GM21447 (cell line): ENCODE data around the gene HORMAD2.
"Not testable (repeated sequence)": the region's sequence is repeated elsewhere in the genome, so short reads cannot be mapped to it uniquely, and the experiment has no call there.

Experiments used
- ATAC-seq: cut with Tn5 transposase; IDR thresholded peaks from one replicate; pipeline ENCODE4 v1.9.1; 2021; ENCODE audit not compliant: unreplicated experiment

Gene HORMAD2

DNA sequence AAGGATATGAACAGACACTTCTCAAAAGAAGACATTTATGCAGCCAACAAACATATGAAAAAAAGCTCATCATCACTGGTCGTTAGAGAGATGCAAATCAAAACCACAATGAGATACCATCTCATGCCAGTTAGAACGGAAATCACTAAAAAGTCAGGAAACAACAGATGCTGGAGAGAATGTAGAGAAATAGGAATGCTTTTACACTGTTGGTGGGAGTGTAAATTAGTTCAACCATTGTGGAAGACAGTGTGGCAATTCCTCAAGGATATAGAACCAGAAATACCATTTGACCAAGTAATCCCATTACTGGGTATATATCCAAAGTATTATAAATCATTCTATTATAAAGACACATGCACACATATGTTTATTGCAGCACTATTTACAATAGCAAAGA, 20.5 kb downstream of the HORMAD2 start:
- not testable (repeated sequence) for ATAC-seq

DNA sequence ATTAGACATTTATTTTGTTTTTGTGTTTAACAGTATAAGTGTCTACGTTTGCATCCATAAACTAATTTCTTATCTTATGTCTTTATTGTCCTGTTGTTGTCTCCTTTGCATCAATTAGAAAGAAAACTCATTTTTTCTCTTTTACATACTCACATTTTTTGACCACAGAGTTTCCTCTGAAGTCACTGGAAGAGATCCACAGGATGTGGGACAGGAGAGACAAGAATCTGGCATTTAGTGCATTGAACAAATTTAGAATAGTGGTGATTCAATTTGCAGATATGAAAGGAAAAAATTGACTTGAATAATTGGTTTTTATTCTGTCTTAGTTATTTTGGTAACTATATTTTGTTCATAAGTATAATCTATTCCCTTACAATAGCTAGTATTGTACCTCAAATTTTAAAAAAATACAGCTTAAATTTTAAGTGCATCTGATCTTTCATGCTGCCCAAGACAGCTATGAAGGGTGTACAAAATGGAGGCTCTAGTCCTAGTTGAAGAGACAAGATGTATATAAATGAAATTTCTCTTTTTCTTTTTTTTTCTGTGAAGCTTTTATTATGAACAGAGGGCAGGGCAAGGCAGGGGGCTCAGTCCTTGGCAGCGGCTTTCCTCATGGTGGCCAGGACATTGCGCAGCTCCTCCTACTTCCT, 24.4 kb downstream of the HORMAD2 start:
- ATAC-seq, result no peak

DNA sequence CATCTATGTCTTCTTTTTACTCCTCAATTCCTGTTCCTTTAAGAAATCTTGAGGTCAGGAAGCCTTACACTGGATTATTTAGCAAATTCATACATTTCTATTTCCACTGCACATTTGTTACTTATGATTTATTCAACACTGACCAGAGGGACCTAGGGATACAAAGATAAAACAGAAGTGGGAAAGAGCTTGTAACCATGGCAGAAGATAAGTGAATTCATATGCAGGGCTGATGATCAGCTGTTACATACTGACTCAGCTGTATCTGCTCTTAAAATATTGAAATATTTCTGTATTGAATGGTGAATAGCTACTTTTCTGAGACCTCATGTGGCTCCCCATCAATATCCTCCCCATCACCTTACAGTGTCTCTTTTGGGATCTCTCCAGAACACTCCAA, 25.2 kb downstream of the HORMAD2 start:
- no peak for ATAC-seq

DNA sequence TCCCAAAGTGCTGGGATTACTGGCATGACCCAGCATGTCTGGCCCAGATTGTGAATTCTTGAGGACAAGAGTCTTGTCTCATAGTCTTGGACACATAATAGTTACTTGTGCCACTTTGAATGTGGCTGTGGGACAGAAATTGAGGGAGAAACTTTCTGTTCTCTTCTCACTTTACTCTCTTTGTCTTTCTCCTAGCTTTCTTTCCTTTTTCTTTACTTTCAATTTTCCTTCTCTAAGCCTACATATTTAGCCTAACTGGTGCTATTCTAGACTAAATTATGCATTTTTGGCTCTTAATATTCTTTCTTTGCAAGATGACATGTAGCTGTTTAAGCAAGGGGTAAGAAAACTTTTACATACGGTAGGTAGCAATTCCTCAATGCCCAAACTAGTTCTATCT, 33.2 kb downstream of the HORMAD2 start:
- no peak for ATAC-seq

DNA sequence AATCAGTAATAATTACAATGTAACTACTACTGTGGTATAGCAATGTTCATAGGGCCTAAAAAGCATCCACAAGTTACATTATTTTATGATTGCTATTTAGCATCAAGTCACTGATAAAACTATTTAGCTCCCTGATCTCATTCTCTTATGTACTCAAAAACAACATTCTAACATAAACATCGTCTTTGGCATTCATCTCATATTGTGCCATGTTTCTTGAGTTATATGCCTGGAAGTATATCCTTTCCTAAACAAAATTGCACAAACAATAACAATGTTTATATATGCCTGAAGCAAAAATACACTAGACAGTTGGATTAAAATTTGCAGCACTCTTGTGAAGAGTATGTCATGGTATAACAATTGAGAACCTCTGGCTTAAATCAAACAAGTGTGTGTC, 34.1 kb downstream of the HORMAD2 start:
- ATAC-seq, result no peak

DNA sequence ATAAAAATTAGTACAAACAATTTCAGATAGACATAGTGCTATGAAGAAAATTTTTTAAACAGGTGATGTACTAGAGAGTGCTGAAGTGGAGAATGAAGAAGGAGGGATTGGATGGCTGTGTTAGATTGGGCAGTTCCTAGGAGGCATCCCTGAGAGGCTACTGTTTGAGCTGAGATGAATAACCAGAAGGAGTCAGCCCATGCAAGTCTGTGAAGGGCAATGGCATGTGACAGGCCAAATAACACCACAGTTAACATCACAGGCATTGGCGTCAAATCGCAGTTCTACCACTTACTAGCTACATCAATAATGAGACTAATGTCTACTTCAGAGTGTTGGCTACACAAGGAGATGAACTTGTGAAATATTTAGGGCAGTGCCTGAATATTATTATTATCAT, 35.4 kb downstream of the HORMAD2 start:
- no peak for ATAC-seq

DNA sequence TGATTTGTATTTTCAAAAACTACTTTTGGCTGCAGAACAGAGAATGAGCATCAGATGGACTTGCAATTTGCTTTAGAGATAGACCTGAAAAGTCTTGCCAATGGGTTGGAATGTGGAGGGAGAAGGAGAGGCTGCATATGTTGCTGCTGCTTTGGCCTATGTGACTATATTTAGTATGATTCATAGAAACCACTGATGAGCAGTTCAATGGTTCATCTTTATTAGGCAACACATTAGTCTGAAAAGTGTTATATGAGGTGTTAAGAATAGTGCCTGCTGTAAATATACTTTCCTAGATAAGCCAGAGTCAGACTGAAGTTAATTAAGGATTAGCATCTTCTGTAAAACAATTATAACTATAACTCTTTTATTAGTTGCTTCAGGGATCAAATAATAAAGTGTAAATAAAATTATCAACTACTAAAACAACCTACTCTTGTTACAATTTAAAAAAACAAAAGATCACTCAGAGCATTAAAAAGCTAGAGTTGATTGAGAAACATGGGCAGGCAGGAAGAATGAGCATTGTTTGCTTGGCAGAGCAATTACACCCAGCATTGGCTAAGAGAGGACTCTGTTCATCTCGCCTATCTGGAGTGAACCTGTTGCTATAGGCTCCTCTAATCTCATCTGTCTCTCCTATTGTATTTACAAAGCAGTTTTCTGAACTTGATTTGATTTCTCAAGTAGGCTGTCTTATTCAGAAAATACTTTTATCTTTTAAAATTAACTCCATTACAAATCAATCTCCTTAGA, 36.3 kb downstream of the HORMAD2 start:
- ATAC-seq, result no peak

DNA sequence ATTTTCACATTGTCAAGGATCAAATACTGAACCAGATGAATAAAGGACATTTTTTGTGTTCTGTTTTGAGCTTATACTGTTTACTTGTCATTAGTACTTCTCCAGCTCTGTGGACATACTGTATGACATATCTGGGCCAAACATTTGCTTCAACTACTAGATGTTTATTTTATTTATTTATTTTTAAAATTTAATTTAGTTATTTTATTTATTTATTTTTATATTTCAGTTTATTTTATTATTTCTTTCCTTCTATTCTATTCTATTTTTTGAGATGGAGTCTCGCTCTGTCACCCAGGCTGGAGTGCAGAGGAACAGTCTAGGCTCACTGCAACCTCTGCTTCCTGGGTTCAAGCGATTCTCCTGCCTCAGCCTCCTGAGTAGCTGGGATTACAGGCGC, 37.0 kb downstream of the HORMAD2 start:
- ATAC-seq, result no peak

DNA sequence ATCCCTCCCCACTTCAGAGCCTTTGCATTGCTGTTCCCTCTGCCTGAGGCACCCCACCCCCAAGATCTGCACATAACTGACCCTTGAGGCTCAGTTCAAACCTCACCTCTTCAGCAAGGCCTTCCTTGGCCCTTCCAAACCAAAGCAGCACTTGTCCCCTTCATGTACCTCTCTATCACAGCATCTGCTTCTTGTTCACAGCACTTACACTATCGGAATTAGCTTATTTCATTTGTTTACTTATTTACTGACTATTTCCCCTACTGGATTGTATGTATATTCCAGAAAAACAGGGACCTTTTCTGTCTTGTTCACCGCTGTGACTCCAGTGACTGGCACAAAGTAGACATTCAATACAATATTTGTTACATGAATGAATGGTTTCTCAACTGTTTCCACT, 38.0 kb downstream of the HORMAD2 start:
- ATAC-seq, result no peak

DNA sequence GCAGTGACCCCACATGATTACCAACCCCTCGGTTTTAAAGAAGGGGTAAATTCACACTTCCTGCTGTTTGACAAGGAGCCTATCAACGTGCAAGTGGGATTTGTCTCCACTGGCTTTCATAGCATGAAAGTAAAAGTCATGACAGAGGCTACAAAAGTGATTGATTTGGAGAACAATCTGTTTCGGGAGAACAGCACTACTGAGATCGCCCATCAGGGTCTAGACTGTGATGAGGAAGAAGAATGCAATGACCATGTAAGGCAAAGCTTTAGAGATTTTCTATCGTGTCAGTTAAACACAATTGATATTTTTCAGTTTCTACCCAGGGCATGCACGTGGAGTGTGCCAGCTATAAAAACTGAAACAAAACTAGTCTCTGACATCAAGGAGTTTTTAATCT, 41.7 kb downstream of the HORMAD2 start:
- ATAC-seq, result no peak

DNA sequence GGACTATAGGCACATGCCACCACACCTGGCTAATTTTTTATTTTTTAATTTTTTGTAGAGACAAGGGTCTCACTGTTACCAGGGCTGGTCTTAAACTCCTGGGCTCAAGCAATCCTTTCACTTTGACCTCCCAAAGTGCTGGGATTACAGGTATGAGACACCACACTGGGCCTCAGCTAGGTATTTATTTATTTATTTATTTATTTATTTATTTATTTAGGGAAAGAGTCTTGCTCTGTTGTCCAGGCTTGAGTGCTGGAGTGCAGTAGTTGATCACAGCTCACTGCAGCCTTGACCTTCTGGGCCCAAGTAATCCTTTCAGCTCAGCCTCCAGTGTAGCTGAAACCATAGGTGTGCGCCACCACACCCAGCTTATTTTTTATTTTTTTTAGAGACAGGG, 43.2 kb downstream of the HORMAD2 start:
- no peak for ATAC-seq

DNA sequence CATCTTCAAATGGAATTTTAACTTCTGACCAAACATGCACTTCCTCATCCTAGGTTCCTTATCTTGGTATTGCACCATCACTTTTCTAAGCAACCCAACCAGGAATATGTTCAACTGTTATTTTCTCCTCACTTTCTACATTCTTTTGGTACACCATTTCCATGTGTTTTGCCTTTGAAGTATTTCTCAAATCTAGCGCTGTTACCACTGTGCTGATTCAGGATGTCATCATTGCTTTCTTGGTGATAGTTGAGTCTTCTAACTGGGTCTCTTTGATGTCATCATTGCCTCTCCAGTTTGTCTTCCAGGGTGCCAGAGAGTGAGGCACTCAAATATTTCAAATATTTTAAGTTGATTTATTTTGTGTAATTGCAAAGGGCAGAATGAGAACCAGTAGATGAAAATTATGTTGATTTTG, 47.5 kb downstream of the HORMAD2 start:
- ATAC-seq, result no peak

DNA sequence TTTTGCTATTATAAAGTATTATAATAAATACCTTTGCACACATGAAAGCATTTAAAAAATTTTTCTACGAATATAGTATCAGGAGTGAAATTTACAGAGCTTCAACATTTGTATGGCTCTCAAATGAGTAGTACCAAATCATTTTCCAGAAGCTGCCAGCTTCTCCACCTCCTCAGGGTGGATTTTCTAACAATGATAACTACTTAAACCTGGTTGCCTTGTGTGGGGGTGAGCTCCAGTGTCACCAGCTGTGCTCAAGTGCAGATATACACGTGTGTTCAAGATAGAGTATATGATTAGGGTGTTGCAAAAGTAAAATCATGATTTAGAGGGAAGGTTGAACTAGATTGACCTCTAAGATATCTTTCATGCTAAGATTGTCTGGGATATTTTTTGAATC, 48.2 kb downstream of the HORMAD2 start:
- ATAC-seq, result no peak

DNA sequence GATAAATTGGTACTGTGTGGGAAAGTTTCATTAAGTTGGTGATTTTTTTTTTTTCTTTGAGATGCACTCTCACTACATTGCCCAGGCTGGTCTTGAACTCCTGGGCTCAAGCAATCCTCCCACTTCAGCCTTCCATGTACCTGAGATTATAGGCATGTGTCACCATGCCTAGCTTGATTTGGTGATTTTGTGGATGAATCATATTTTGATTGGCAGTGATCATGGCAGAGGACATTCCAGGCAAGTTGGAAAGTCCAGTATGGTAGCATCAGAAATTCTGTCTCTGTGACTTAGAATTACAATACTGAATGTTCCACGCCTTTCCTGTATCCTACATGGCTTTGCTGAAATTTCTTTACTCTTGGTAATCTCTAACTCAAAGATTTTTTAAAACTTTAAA, 49.4 kb downstream of the HORMAD2 start:
- no peak for ATAC-seq

DNA sequence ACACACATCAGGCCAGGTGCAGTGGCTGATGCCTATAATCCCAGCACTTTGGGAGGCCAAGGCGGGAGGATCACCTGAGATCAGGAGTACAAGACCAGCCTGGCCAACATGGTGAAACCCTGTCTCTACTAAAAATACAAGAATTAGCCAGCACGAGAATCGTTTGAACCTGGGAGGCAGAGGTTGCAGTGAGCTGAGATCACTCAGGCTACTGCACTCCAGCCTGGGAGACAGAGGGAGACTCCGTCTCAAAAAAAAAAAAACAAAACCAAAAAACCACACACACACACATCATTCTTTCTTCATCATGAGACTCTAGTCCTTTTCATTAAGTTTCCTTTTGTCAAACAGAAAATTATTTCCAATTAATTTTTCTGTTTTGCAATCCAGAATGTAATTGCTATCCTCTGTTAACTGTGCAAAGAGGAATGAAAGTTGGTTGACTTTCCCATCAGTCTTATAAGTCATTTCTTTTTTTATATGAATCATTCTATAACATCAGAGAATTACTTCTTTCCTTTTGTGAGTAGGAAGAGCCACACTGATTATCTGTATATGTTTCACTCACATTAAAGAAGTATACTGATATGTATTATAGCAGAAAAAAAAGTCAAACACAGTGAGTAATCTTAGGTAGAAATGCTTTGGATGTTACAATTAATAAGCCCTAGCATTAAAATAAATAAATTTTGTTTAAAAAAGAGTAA, 52.2 kb downstream of the HORMAD2 start:
- ATAC-seq, result no peak

DNA sequence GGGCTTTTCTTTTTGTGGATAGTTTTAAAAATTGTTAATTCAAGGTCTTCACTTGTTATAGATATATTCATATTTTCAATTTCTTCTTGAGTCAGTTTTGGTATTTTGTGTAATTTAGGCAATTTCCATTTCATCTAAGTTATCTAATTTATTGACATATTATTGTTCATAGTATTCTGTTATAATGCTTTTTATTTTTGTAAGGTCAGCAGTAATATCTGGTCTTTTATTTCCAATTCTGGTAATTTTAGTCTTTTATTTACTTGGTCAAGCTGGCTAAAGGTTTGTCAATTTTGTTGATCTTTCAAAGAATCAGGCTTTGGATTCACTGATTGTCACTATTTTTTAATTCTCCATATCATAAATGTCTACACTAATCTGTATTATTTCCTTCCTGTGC, 60.1 kb downstream of the HORMAD2 start:
- ATAC-seq, result no peak

DNA sequence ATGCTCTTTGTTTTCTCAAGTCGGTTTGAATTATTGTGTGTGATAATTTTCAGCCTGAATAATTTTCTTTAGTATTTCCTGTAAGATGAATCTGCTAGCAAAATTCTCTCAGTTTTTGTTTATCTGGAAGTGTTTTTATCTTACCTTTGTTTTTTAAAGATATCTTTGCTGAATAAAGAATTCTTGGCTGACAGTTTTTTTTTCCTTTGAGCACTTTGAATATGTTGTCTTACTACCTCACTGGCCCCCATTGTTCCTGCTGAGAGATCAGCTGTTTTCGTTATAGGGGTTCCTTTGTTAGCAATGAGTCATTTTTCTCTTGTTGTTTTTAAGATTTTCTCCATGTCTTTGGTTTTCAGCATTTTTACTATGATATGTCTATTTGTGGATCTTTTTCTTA, 63.0 kb downstream of the HORMAD2 start:
- no peak for ATAC-seq

DNA sequence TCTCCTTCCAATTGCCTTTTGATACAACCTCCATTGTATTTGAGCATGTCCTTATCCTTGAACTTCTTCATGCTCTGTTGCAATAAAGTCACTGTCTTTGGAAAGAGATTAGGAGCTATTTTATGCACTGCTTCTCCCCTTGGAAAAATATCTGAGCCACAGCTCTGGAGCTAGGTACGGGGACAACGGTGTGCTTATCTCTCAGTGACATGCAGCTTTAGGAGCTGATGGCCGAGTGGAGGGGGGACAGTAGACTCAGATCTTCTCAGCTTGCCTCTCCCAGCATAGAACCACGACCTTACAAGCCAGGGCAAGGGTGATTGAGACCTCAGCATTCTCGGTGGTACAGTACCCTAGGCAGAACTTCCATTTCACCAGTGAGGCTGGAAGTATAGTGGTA, 64.1 kb downstream of the HORMAD2 start:
- ATAC-seq, result no peak

DNA sequence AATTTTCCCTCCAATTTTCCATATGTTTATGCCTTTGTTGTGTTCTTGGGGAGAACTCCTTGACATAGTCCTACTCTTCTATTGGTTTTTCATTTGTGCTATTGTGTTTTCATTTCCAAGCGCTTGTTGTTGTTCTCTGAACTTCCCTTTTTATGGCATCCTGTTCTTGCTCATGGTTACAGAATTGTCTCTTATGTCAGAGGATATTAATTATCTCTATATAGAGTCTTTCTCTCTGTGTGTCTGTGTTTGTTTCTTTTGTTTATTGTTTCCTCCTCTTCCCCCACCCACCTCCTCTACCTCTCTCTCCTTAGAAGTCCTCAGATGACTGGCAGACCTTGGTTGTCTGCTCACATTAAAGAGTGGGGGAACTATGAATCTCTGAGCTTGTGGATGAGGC, 69.9 kb downstream of the HORMAD2 start:
- no peak for ATAC-seq

DNA sequence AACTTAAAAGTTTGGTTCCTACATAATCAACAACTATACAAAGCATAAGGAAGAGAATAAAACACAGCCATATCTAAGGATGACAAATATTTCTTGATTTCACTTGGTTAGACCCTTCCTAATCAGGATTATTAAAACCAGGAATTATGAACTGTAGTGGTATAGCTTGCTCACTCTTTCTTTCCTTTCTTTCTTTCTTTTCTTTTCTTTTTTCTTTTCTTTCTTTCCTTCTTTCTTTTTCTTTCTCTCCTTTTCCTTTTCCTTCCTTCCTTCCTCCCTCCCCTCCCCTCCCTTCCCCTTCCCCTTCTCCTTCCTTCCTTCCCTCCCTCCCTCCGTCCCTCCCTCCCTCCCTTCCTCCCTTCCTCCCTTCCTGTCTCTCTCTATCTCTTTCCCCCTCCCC, 78.0 kb downstream of the HORMAD2 start:
- no peak for ATAC-seq

DNA sequence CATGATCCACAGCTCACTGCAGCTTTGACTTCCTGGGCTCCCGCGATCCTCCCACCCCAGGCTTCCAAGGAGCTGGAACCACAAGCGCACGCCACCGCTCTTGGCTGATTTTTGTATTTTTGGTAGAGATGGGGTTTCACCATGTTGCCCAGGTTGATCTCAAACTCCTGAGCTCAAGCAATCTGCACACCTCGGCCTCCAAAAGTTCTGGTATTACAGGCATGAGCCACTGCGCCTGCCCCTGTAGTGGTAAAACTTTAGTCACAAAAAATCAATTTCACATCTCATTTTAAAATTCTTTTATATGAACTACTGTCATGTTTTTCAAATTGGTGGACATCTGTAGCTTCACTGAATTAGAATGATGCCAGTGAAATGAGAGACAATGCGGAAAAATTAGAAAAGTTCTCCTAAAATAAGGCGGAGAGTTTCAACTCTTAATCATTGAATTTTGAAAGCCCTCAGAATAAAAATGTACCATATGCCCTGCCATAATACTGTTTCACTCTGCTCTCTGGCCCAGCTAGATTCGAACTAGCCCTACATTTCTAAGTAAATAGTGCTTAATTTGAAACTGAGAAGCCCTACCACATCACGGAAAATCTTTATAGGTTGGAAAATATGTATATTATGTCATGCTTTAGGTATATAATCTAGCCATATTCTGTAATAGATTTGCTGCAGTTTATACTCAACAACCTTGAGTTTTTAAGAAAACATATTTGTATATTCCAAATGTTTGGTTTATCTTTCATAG, 78.7 kb downstream of the HORMAD2 start:
- ATAC-seq, result no peak
